CD4-positive, alpha-beta T cell treated with Interleukin-15 for 1 hour (primary cell): ENCODE results near the gene AP2A1.

ENCODE experiments used
- DNase-seq: peaks from one replicate; pipeline ENCODE4 v3.0.0-alpha.2; 2020

The AP2A1 gene

GRCh38 chr19:49799271-49799797 lies 32.5 kb downstream of the AP2A1 start:
- no peak for DNase-seq

GRCh38 chr19:49799798-49800376 lies 33.1 kb downstream of the AP2A1 start:
- no peak for DNase-seq

GRCh38 chr19:49800771-49801170 lies 34.0 kb downstream of the AP2A1 start:
- no peak for DNase-seq

- DNase-seq = no peak
These were observed 34.6 kb downstream of the AP2A1 start for GRCh38 chr19:49801401-49801888.

- DNase-seq = no peak
These were observed 35.3 kb downstream of the AP2A1 start for GRCh38 chr19:49801966-49802661.

GRCh38 chr19:49802836-49803528 lies 36.2 kb downstream of the AP2A1 start:
- no peak for DNase-seq

GRCh38 chr19:49803529-49803856 lies 36.7 kb downstream of the AP2A1 start:
- no peak for DNase-seq

GRCh38 chr19:49805822-49806619 lies 39.2 kb downstream of the AP2A1 start:
- DNase-seq = no peak

- no peak for DNase-seq
These were observed 39.8 kb downstream of the AP2A1 start for GRCh38 chr19:49806620-49806959.

- peak; percentile 37 for DNase-seq
These were observed 40.5 kb downstream of the AP2A1 start for GRCh38 chr19:49807058-49807903.

GRCh38 chr19:49807904-49808675 lies 41.3 kb downstream of the AP2A1 start:
- no peak for DNase-seq

- peak; percentile 90 for DNase-seq
These were observed 41.9 kb downstream of the AP2A1 start for GRCh38 chr19:49808711-49809159.

GRCh38 chr19:49809160-49809940 lies 42.5 kb downstream of the AP2A1 start:
- peak; percentile 65 for DNase-seq

GRCh38 chr19:49809941-49810389 lies 43.2 kb downstream of the AP2A1 start:
- DNase-seq = no peak

GRCh38 chr19:49811328-49811727 lies 44.5 kb downstream of the AP2A1 start:
- no peak for DNase-seq

- no peak for DNase-seq
These were observed 45.7 kb downstream of the AP2A1 start for GRCh38 chr19:49812452-49812996.

- peak; percentile 99 for DNase-seq
These were observed 46.4 kb downstream of the AP2A1 start, which contains the start of gene FUZ for GRCh38 chr19:49812997-49813861. Gene FUZ, minus strand, starts transcription at chr19:49813292. Its CDS starts 186 bp downstream, at chr19:49813106.

- no peak for DNase-seq
These were observed 47.2 kb downstream of the AP2A1 start for GRCh38 chr19:49814010-49814409.

- no peak for DNase-seq
These were observed 49.8 kb downstream of the AP2A1 start for GRCh38 chr19:49816590-49816989.
